Trophoblast cell (in vitro differentiated cells and primary cell): ENCODE data around the gene EP400.

Experiments used
- DNase-seq, 2 donors: peaks; one replicate each; pipeline ENCODE4 v3.0.0-alpha.2; 2016
- H2AFZ ChIP-seq: 2 replicates; pipeline ENCODE4 v1.6.1; 2013; ENCODE audit warnings: low read length, moderate library complexity, mild to moderate bottlenecking; ENCODE audit not compliant: insufficient read depth, poor library complexity
- H2AK5ac ChIP-seq: 2 replicates; pipeline ENCODE4 v1.6.1; 2013; ENCODE audit warnings: mild to moderate bottlenecking, low read length
- H2BK120ac ChIP-seq: 2 replicates; pipeline ENCODE4 v1.6.1; 2013; ENCODE audit warnings: low read length, mild to moderate bottlenecking, moderate library complexity; ENCODE audit not compliant: insufficient read depth, poor library complexity
- H2BK12ac ChIP-seq: 2 replicates; pipeline ENCODE4 v1.6.1; 2013; ENCODE audit warnings: mild to moderate bottlenecking, low read length, moderate library complexity
- H2BK5ac ChIP-seq: 2 replicates; pipeline ENCODE4 v1.6.1; 2013; ENCODE audit warnings: low read length, low read depth, moderate library complexity, mild to moderate bottlenecking; ENCODE audit not compliant: poor library complexity
- H3K14ac ChIP-seq: 2 replicates; pipeline ENCODE4 v1.6.1; 2013; ENCODE audit warnings: mild to moderate bottlenecking, low read length
- H3K18ac ChIP-seq: 2 replicates; pipeline ENCODE4 v1.6.1; 2013; ENCODE audit warnings: mild to moderate bottlenecking, low read length
- H3K23ac ChIP-seq: 2 replicates; pipeline ENCODE4 v1.6.1; 2013; ENCODE audit warnings: low read length
- H3K27ac ChIP-seq: 2 replicates; pipeline ENCODE4 v1.5.1; 2013; ENCODE audit warnings: low read depth, mild to moderate bottlenecking, inconsistent platforms, low read length, moderate library complexity
- H3K27me3 ChIP-seq: 2 replicates; pipeline ENCODE4 v1.6.1; 2013; ENCODE audit warnings: inconsistent platforms, mild to moderate bottlenecking, low read length, moderate library complexity; ENCODE audit not compliant: insufficient read depth
- H3K36me3 ChIP-seq, 2 experiments: 1 replicate in 1 of 2; 2 replicates in 1 of 2; pipeline ENCODE4 v1.6.1; 2013; ENCODE audit warnings: low read length in 2 of 2, mild to moderate bottlenecking in 2 of 2, moderate library complexity in 1 of 2; ENCODE audit not compliant: insufficient read depth in 2 of 2, control insufficient read depth in 1 of 2
- H3K4ac ChIP-seq: 2 replicates; pipeline ENCODE4 v1.6.1; 2013; ENCODE audit warnings: low read depth, mild to moderate bottlenecking, low read length, moderate library complexity
- H3K4me1 ChIP-seq, 2 experiments: 1 replicate in 1 of 2; 2 replicates in 1 of 2; pipeline ENCODE4 v1.6.1; 2013; ENCODE audit warnings: low read length in 2 of 2, mild to moderate bottlenecking in 2 of 2, moderate library complexity in 1 of 2; ENCODE audit not compliant: insufficient read depth in 2 of 2, control insufficient read depth in 1 of 2
- H3K4me2 ChIP-seq: 2 replicates; pipeline ENCODE4 v1.6.1; 2013; ENCODE audit warnings: inconsistent platforms, mild to moderate bottlenecking, low read length, moderate library complexity
- H3K4me3 ChIP-seq: 2 replicates; pipeline ENCODE4 v1.5.1; 2013; ENCODE audit warnings: mild to moderate bottlenecking, low read depth, low read length, inconsistent platforms
- H3K79me1 ChIP-seq: one replicate; pipeline ENCODE4 v1.6.1; 2013; ENCODE audit warnings: low read length
- H3K79me2 ChIP-seq: 2 replicates; pipeline ENCODE4 v1.6.1; 2013; ENCODE audit warnings: low read length, mild to moderate bottlenecking; ENCODE audit not compliant: control insufficient read depth, insufficient read depth, poor library complexity
- H3K9ac ChIP-seq: 2 replicates; pipeline ENCODE4 v1.6.1; 2013; ENCODE audit warnings: mild to moderate bottlenecking, low read length
- H3K9me3 ChIP-seq: 2 replicates; pipeline ENCODE4 v1.6.1; 2013; ENCODE audit warnings: low read depth, mild to moderate bottlenecking, control low read depth, inconsistent platforms, low read length; ENCODE audit not compliant: insufficient read depth
- H4K12ac ChIP-seq: 2 replicates; pipeline ENCODE4 v1.6.1; 2013; ENCODE audit warnings: low read depth, mild to moderate bottlenecking, low read length, moderate library complexity
- H4K8ac ChIP-seq: 2 replicates; pipeline ENCODE4 v1.6.1; 2013; ENCODE audit warnings: low read depth, mild to moderate bottlenecking, low read length, moderate library complexity
- H4K91ac ChIP-seq: one replicate; pipeline ENCODE4 v1.6.1; 2013; ENCODE audit warnings: low read depth, mild to moderate bottlenecking, low read length, moderate library complexity
- WGBS: extraction: QIAGEN DNeasy Blood & Tissue Kit; methylation state at CpG from one replicate; pipeline ENCODE4 v1.1.7; 2013; ENCODE audit warnings: missing lambda C conversion rate; ENCODE audit not compliant: insufficient read length, insufficient coverage; ENCODE audit errors: extremely low coverage; 5-methylcytosine and 5-hydroxymethylcytosine counted together

The EP400 gene

GRCh38 chr12:131909752-131910219 is 40.0 kb upstream of the EP400 start:
- no peak overlapping the region for H4K8ac ChIP-seq
- no peak overlapping the region for H3K27ac ChIP-seq
- H2BK5ac ChIP-seq = no peak overlapping the region
- H3K23ac ChIP-seq = no peak overlapping the region
- H4K91ac ChIP-seq = no peak overlapping the region
- peaks cover 87 to 89% of the 10 kb centered on the region in 2 experiments for H3K36me3 ChIP-seq
- no peaks in the 10 kb centered on the region for H3K79me1 ChIP-seq
- no peaks in the 10 kb centered on the region for H3K4me1 ChIP-seq
- H2BK120ac ChIP-seq = no peak overlapping the region
- H3K18ac ChIP-seq = no peak overlapping the region
- no peak overlapping the region for H3K9ac ChIP-seq
- no peak overlapping the region for H4K12ac ChIP-seq
- no peaks in the 10 kb centered on the region for H3K79me2 ChIP-seq
- DNase-seq = no peak
- WGBS = no CpG with 5 or more reads among the region's 26 CpGs
- H3K9me3 ChIP-seq = peaks cover 3% of the 10 kb centered on the region
- H2BK12ac ChIP-seq = no peak overlapping the region
- H3K4me2 ChIP-seq = no peak overlapping the region
- no peak overlapping the region for H3K14ac ChIP-seq
- no peak overlapping the region for H3K4me3 ChIP-seq
- H2AK5ac ChIP-seq = no peak overlapping the region
- H2AFZ ChIP-seq = no peak overlapping the region
- H3K27me3 ChIP-seq = no peaks in the 10 kb centered on the region
- no peak overlapping the region for H3K4ac ChIP-seq

DNA sequence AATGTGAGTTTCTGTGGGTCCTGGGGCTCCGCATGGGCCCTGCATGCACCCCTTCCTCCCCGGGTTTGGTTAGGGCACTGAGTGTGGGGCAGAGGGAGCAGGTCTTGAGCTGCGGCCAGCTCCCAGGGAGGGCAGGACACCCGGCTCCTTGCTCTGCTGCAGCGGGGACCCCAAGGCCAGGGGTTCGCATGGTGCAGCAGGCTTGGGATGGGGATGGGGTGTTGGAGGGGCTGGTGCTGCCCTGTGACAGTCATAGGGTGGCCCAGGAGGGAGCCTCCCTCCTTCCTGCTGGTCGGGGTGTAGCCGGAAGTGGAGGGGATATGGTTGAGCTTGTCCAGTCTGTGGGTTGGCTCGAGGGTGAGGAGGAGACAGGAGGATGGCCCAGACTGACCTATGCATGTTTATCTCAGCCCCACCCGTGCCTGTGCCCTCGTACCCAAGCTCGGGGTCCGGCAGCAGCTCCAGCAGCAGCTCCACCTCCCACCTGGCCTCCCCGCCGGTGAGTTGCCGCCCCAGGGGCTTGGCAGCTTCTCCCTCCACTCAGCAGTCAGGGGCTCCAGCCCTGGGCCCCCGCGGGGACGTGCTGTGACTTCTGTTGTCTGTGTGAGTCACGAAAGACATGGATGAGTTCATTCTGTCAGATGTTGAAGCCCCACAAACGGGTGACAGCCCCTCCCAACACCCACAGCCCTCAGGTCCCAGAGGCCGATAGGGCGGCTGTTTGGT is 39.3 kb upstream of the EP400 start:
- H2BK120ac ChIP-seq = no peak overlapping the region
- no peak overlapping the region for H2AK5ac ChIP-seq
- no peak overlapping the region for H3K23ac ChIP-seq
- peaks cover 3% of the 10 kb centered on the region for H3K9me3 ChIP-seq
- H3K79me2 ChIP-seq = no peaks in the 10 kb centered on the region
- H3K18ac ChIP-seq = no peak overlapping the region
- H3K4ac ChIP-seq = no peak overlapping the region
- no peak overlapping the region for H4K91ac ChIP-seq
- H4K12ac ChIP-seq = no peak overlapping the region
- H3K14ac ChIP-seq = no peak overlapping the region
- H3K27ac ChIP-seq = no peak overlapping the region
- no peaks in the 10 kb centered on the region for H3K79me1 ChIP-seq
- H3K4me2 ChIP-seq = no peak overlapping the region
- H4K8ac ChIP-seq = no peak overlapping the region
- H2BK12ac ChIP-seq = no peak overlapping the region
- no peak overlapping the region for H3K4me3 ChIP-seq
- no peak for DNase-seq
- peaks cover 91% of the 10 kb centered on the region in 2 experiments for H3K36me3 ChIP-seq
- H3K4me1 ChIP-seq = no peaks in the 10 kb centered on the region
- no peak overlapping the region for H2AFZ ChIP-seq
- no peak overlapping the region for H2BK5ac ChIP-seq
- no CpG with 5 or more reads among the region's 23 CpGs for WGBS
- no peaks in the 10 kb centered on the region for H3K27me3 ChIP-seq
- H3K9ac ChIP-seq = no peak overlapping the region

- no peak overlapping the region for H2BK12ac ChIP-seq
- no peak overlapping the region for H3K27ac ChIP-seq
- H3K14ac ChIP-seq = no peak overlapping the region
- no peak overlapping the region for H4K91ac ChIP-seq
- H3K79me1 ChIP-seq = no peaks in the 10 kb centered on the region
- no peak overlapping the region for H2BK5ac ChIP-seq
- no peak overlapping the region for H3K4ac ChIP-seq
- H3K9me3 ChIP-seq = peaks cover 3% of the 10 kb centered on the region
- H2AK5ac ChIP-seq = no peak overlapping the region
- no peak overlapping the region for H3K4me3 ChIP-seq
- no peak overlapping the region for H2AFZ ChIP-seq
- no peak overlapping the region for H3K18ac ChIP-seq
- no CpG with 5 or more reads among the region's 17 CpGs for WGBS
- H3K79me2 ChIP-seq = no peaks in the 10 kb centered on the region
- no peaks in the 10 kb centered on the region for H3K4me1 ChIP-seq
- no peak overlapping the region for H4K8ac ChIP-seq
- no peak overlapping the region for H3K23ac ChIP-seq
- peak overlapping the region; percentile 3 for H4K12ac ChIP-seq
- no peaks in the 10 kb centered on the region for H3K27me3 ChIP-seq
- DNase-seq = no peak
- H2BK120ac ChIP-seq = no peak overlapping the region
- H3K9ac ChIP-seq = no peak overlapping the region
- peaks cover 94% of the 10 kb centered on the region in 2 experiments for H3K36me3 ChIP-seq
- H3K4me2 ChIP-seq = no peak overlapping the region
Observed at GRCh38 chr12:131911028-131911650, 38.6 kb upstream of the EP400 start.

DNA sequence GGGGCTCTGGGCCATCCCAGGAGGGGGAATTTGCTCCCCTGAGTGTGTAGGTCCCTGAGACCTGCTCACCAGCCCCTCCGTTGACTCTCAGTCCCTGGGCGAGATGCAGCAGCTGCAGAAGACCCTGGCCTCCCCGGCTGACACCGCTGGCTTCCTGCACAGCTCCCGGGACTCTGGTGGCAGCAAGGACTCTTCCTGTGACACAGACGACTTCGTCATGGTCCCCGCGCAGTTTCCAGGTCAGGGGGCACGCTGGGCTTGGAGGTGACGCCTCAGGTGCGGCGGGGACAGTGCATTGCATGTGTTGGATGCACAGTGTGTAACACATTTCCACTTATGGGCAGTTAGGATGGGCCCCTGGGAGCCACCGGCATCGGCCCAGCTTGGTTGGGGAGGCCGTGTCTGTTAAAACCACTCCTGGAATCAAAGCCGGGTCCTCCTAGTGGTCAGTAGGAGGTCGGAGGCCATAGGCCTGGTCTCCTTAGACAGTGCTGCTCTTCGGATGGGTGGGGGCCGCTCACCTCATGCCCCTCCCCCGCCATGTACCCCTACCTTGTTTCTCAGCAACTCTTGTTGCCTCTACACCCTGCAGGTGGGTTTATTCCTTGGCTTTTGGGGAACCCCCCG is 37.8 kb upstream of the EP400 start:
- Histone ChIP-seq H3K14ac (no peak overlapping the region), H2BK120ac (no peak overlapping the region), H3K23ac (no peak overlapping the region), H2AK5ac (no peak overlapping the region), H4K91ac (no peak overlapping the region), H3K79me1 (no peaks in the 10 kb centered on the region), H3K79me2 (no peaks in the 10 kb centered on the region), H3K27ac (no peak overlapping the region), H2AFZ (no peak overlapping the region), H4K8ac (no peak overlapping the region), H3K18ac (no peak overlapping the region), H3K4me3 (no peak overlapping the region), H3K27me3 (no peaks in the 10 kb centered on the region), H2BK5ac (no peak overlapping the region), H3K9ac (no peak overlapping the region), H3K4me1 (no peaks in the 10 kb centered on the region), H3K9me3 (peaks cover 3% of the 10 kb centered on the region), H3K4me2 (no peak overlapping the region), H4K12ac (peak overlapping the region; percentile 22), H3K4ac (no peak overlapping the region), H2BK12ac (no peak overlapping the region), H3K36me3 (peaks cover 94 to 95% of the 10 kb centered on the region in 2 experiments)
- no peak for DNase-seq
- no CpG with 5 or more reads among the region's 22 CpGs for WGBS
